Ovary (tissue), 3 donors: ENCODE data around the gene KIF26B.

ENCODE experiments used
- CTCF ChIP-seq, 3 donors: fragments of 450-650 bp in 2 of 3; fragments of 200-600 bp in 1 of 3; IDR thresholded peaks; one replicate each; pipeline versions ENCODE4 v1.5.1 to v1.8.0; 2016 to 2022; ENCODE audit warnings: antibody characterized with exemption in 3 of 3, mild to moderate bottlenecking in 1 of 3
- EP300 ChIP-seq: sonication (generic); formaldehyde crosslinking; IDR thresholded peaks from one replicate; pipeline ENCODE4 v1.6.1; 2017; ENCODE audit warnings: antibody characterized with exemption
- POLR2A ChIP-seq: fragments of 450-650 bp; IDR thresholded peaks from one replicate; pipeline ENCODE4 v1.6.1; 2017; ENCODE audit warnings: antibody characterized with exemption, mild to moderate bottlenecking, moderate library complexity
- donor health status: DM: no; HTN: no; CAD: no.

GRCh38 chr1:245317217-245317616 is 162.4 kb downstream of the KIF26B start:
- TF ChIP-seq CTCF (IDR thresholded peaks at IDR 0.05) (no peak), POLR2A (no peak), EP300 (no peak)
